KMS-11 (cell line): ENCODE data around the gene CDKN2B-AS1.

ENCODE experiments used
- H2AFZ ChIP-seq: fragments of 200-600 bp; sonication (generic); 2 replicates; pipeline ENCODE4 v1.6.1; 2016; ENCODE audit warnings: antibody characterized with exemption, mixed run types, low read depth
- H3K27ac ChIP-seq: fragments of 200-600 bp; sonication (generic); 2 replicates; pipeline ENCODE4 v1.6.1; 2016; ENCODE audit warnings: mild to moderate bottlenecking, mixed run types
- H3K27me3 ChIP-seq: fragments of 200-600 bp; sonication (generic); 2 replicates; pipeline ENCODE4 v1.6.1; 2017; ENCODE audit warnings: mild to moderate bottlenecking, low read depth, mixed run types, moderate library complexity; ENCODE audit not compliant: insufficient read depth
- H3K36me3 ChIP-seq: fragments of 200-600 bp; sonication (generic); 2 replicates; pipeline ENCODE4 v1.6.1; 2017; ENCODE audit warnings: mild to moderate bottlenecking, mixed run types; ENCODE audit not compliant: insufficient read depth
- H3K4me1 ChIP-seq: fragments of 200-600 bp; sonication (generic); 2 replicates; pipeline ENCODE4 v1.6.1; 2016; ENCODE audit warnings: mild to moderate bottlenecking, low read depth, mixed run types; ENCODE audit not compliant: poor library complexity, severe bottlenecking
- H3K4me2 ChIP-seq: fragments of 200-600 bp; sonication (generic); 2 replicates; pipeline ENCODE4 v1.7.0; 2016; ENCODE audit warnings: mild to moderate bottlenecking, mixed run types
- H3K4me3 ChIP-seq: fragments of 200-600 bp; sonication (generic); IDR thresholded peaks from 2 replicates; pipeline ENCODE4 v1.6.1; 2017; ENCODE audit warnings: low read depth, low read length, mixed read lengths; ENCODE audit not compliant: insufficient read depth
- H3K79me2 ChIP-seq: fragments of 200-600 bp; sonication (generic); 2 replicates; pipeline ENCODE4 v1.6.1; 2016; ENCODE audit warnings: low read depth, mixed run types; ENCODE audit not compliant: insufficient read depth
- H3K9ac ChIP-seq: fragments of 200-600 bp; sonication (generic); 2 replicates; pipeline ENCODE4 v1.6.1; 2016; ENCODE audit warnings: mild to moderate bottlenecking, mixed run types
- H4K20me1 ChIP-seq: fragments of 200-600 bp; sonication (generic); 2 replicates; pipeline ENCODE4 v1.6.1; 2016; ENCODE audit warnings: mild to moderate bottlenecking, mixed run types; ENCODE audit not compliant: insufficient read depth
- TF ChIP-seq, protein P1 (sequence below): fragments of 200-600 bp; sonication (generic); conservative IDR thresholded peaks from 2 replicates; pipeline ENCODE4 v1.6.1; 2017; ENCODE audit warnings: low read depth, mild to moderate bottlenecking, antibody characterized with exemption, low read length, moderate library complexity, mixed read lengths

Gene CDKN2B-AS1

DNA sequence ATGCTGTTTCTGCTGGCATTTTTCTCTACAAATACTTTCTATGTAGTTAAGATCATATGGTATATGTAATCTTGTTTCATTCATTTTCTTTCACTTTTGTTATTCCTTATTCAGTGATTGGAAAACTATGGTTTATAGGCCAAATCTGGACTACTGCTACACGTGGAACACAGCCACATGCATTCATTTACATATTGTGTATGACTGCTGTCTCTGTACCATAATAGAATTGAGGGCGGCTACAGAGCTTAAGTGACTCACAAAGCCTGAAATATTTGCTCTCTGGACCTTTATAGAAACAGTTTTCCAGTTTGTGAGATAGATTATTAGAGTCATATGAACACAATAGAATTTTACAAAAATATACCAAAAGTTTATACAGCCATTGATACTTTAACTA is 148.1 kb downstream of the CDKN2B-AS1 start:
- no peaks in the 10 kb centered on the region for H3K4me1 ChIP-seq
- H3K4me2 ChIP-seq: no peak overlapping the region
- H3K27ac ChIP-seq: no peak overlapping the region
- H3K27me3 ChIP-seq: no peaks in the 10 kb centered on the region
- no peaks in the 10 kb centered on the region for H4K20me1 ChIP-seq
- H3K36me3 ChIP-seq: no peaks in the 10 kb centered on the region
- H3K79me2 ChIP-seq: no peaks in the 10 kb centered on the region
- TF ChIP-seq, protein P1, sequence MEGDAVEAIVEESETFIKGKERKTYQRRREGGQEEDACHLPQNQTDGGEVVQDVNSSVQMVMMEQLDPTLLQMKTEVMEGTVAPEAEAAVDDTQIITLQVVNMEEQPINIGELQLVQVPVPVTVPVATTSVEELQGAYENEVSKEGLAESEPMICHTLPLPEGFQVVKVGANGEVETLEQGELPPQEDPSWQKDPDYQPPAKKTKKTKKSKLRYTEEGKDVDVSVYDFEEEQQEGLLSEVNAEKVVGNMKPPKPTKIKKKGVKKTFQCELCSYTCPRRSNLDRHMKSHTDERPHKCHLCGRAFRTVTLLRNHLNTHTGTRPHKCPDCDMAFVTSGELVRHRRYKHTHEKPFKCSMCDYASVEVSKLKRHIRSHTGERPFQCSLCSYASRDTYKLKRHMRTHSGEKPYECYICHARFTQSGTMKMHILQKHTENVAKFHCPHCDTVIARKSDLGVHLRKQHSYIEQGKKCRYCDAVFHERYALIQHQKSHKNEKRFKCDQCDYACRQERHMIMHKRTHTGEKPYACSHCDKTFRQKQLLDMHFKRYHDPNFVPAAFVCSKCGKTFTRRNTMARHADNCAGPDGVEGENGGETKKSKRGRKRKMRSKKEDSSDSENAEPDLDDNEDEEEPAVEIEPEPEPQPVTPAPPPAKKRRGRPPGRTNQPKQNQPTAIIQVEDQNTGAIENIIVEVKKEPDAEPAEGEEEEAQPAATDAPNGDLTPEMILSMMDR: no peak
- H2AFZ ChIP-seq: no peak overlapping the region
- H3K4me3 ChIP-seq: no peak overlapping the region
- H3K9ac ChIP-seq: no peak overlapping the region

DNA sequence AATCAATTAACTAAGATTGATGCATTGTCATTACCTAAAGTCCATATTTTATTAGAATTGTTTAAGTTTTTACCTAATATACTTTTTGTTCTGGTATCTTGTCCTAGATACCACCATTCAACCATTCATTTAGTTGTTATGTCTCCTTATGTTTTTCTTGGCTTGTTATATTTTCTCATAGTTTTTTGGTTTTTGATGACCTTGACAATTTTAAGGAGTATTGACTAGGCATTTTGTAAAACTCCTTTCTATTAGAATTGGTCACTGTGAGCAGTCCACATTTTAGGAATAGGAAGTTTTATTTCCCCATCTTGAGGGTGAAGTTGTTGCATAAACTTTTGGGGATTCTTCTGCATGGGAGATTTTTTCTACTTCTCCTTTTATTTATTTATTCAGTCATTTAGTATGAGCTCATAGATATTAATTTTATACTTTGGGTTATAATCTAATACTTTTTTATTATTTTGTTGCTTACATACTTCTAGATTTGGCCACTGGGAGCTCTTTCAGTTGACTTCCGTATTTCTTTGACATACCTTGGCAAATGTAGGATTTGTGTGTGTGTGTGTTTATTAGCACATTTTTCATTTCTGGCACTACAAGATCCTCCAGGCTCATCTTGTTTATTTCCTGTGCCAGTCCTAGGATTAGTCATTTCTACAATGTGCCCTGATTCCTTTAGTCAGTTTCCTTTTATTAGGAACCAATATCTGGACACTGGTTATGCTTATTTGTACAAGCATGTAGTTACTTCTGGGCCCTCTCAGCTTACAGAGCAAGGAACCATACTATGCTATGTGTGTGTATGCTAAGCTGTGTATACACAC is 149.4 kb downstream of the CDKN2B-AS1 start:
- TF ChIP-seq, protein P1: no peak
- H3K27me3 ChIP-seq: no peaks in the 10 kb centered on the region
- H3K36me3 ChIP-seq: no peaks in the 10 kb centered on the region
- H3K27ac ChIP-seq: no peak overlapping the region
- no peaks in the 10 kb centered on the region for H4K20me1 ChIP-seq
- no peaks in the 10 kb centered on the region for H3K79me2 ChIP-seq
- no peak overlapping the region for H3K4me2 ChIP-seq
- no peaks in the 10 kb centered on the region for H3K4me1 ChIP-seq
- H3K9ac ChIP-seq: no peak overlapping the region
- H3K4me3 ChIP-seq: no peak overlapping the region
- H2AFZ ChIP-seq: no peak overlapping the region

DNA sequence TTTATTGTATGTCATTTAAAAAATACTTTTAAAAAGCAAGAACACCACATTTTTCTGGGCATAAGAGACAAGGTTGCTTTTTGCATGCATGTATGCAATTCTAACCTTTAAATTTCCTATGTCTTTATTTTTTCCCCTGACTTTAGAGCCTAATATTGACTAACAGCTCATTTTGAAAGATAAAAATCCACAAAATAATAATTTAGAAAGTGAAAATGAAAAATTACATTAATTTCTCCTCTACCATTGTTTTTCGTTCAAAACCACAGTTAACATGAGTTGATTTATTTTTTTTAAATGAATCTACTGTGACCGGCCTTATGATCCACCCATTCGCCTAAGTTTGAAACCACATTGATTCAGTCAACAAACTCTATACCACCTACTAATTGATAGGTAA is 152.0 kb downstream of the CDKN2B-AS1 start:
- Histone ChIP-seq H3K4me3 (no peak overlapping the region), H3K9ac (no peak overlapping the region), H3K79me2 (no peaks in the 10 kb centered on the region), H3K4me2 (no peak overlapping the region), H3K4me1 (no peaks in the 10 kb centered on the region), H3K27me3 (no peaks in the 10 kb centered on the region), H3K27ac (no peak overlapping the region), H2AFZ (no peak overlapping the region), H3K36me3 (no peaks in the 10 kb centered on the region), H4K20me1 (no peaks in the 10 kb centered on the region)
- TF ChIP-seq, protein P1: no peak

DNA sequence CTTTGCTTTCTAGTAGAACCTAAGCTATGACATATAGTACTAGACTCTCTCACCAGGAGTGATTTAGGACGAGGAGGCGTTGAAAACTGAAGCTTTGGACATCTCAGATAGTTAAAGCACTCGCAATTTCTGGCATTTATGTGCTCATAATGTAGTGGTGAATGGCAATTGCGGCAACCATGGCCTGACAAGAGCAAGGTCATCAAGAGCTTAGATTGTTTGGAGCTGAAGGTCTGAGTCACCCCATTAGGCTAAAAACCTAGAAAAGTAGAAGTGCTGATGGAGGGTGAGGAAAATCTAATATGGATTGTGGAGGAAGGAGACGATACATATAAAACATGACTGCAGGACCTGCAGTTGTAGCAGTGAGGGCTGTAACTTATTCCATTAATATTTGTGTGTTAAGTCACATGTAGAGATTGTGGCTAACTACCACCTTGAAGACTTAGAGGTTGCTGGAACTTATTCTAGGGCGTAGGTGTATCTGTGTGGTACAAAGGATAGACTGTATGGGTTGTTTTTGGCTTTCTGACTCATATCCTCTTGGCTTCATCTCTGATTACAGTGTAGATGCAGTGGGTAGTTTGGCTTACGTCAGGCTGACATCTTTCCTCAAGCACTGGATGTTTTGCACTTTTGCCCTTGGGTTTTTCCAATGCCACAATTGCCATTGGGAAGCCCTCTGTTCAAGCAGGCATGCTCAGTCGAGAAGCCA is 153.4 kb downstream of the CDKN2B-AS1 start:
- H3K36me3 ChIP-seq: no peaks in the 10 kb centered on the region
- H4K20me1 ChIP-seq: no peaks in the 10 kb centered on the region
- TF ChIP-seq, protein P1: no peak
- no peaks in the 10 kb centered on the region for H3K79me2 ChIP-seq
- H3K4me2 ChIP-seq: no peak overlapping the region
- no peak overlapping the region for H2AFZ ChIP-seq
- H3K27me3 ChIP-seq: no peaks in the 10 kb centered on the region
- no peak overlapping the region for H3K9ac ChIP-seq
- no peak overlapping the region for H3K4me3 ChIP-seq
- H3K4me1 ChIP-seq: no peaks in the 10 kb centered on the region
- H3K27ac ChIP-seq: no peak overlapping the region
